HS-5 (cell line): ENCODE results near the gene MAL.

Experiments used
- DNase-seq: peaks from one replicate; pipeline ENCODE4 v3.0.0-alpha.2; 2012; ENCODE audit warnings: low read depth

Gene MAL

GRCh38 chr2:95048825-95049682 lies 23.5 kb downstream of the MAL start:
- no peak for DNase-seq

GRCh38 chr2:95049683-95049955 lies 24.1 kb downstream of the MAL start:
- no peak for DNase-seq

- no peak for DNase-seq
Observed at GRCh38 chr2:95049961-95050360, 24.5 kb downstream of the MAL start.

GRCh38 chr2:95050385-95051300 lies 25.1 kb downstream of the MAL start:
- no peak for DNase-seq

GRCh38 chr2:95051626-95052025 lies 26.1 kb downstream of the MAL start:
- DNase-seq: no peak

GRCh38 chr2:95052307-95052706 lies 26.8 kb downstream of the MAL start:
- DNase-seq: no peak

- no peak for DNase-seq
Observed at GRCh38 chr2:95052804-95053479, 27.4 kb downstream of the MAL start.

GRCh38 chr2:95053543-95053942 lies 28.0 kb downstream of the MAL start:
- DNase-seq: no peak

- DNase-seq: no peak
Observed at GRCh38 chr2:95054016-95054415, 28.5 kb downstream of the MAL start.

GRCh38 chr2:95055262-95055661 lies 29.8 kb downstream of the MAL start:
- DNase-seq: no peak

GRCh38 chr2:95056044-95056443 lies 30.5 kb downstream of the MAL start:
- DNase-seq: no peak

GRCh38 chr2:95056461-95057459 lies 31.3 kb downstream of the MAL start:
- no peak for DNase-seq

- no peak for DNase-seq
Observed at GRCh38 chr2:95057535-95058370, 32.2 kb downstream of the MAL start.

GRCh38 chr2:95058466-95058988 lies 33.0 kb downstream of the MAL start:
- no peak for DNase-seq

GRCh38 chr2:95058989-95059641 lies 33.6 kb downstream of the MAL start:
- DNase-seq: no peak

- no peak for DNase-seq
Observed at GRCh38 chr2:95059656-95060370, 34.3 kb downstream of the MAL start.

- no peak for DNase-seq
Observed at GRCh38 chr2:95060446-95061118, 35.1 kb downstream of the MAL start.

- DNase-seq: no peak
Observed at GRCh38 chr2:95061119-95061512, 35.6 kb downstream of the MAL start.
